ENCODE measurements around the gene SORT1.

DNA sequence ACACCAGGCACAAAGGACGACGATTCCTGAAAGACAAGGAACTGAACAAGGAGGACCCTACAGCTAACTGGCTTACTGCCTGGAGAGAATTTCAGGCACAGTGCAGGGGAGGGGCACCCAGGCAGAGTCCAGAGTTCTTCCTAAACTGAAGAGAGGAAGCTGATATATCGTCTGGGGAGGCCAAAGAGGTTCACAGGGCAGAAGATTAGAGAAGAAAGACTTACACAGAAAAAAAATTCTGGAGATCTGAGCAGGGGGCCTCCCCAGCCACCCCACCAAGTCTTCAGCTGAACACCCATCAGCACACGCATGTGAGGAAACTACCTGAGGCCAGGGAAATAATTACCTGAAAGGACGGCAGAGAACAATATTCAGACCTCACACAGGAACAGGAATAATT is 24.6 kb downstream of the SORT1 start:
- TF ChIP-seq SMC3 (IDR thresholded peaks at IDR 0.05; ENCODE audit: low read length) (no peak), ZNF724P (CRISPR knock-in tag; IDR thresholded peaks at IDR 0.05; ENCODE audit: borderline replicate concordance) (no peak), CTCF (CRISPR knock-in tag; IDR thresholded peaks at IDR 0.05) (no peak)
- TF ChIP-seq, protein P1, sequence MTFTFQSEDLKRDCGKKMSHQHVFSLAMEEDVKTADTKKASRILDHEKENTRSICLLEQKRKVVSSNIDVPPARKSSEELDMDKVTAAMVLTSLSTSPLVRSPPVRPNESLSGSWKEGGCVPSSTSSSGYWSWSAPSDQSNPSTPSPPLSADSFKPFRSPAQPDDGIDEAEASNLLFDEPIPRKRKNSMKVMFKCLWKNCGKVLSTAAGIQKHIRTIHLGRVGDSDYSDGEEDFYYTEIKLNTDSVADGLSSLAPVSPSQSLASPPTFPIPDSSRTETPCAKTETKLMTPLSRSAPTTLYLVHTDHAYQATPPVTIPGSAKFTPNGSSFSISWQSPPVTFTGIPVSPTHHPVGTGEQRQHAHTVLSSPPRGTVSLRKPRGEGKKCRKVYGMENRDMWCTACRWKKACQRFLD (CRISPR knock-in tag; IDR thresholded peaks at IDR 0.05; ENCODE audit: borderline replicate concordance), result no peak
